Measurements from ENCODE around the gene SEPTIN5.

Gene SEPTIN5

GRCh38 chr22:19731361-19732135, 17.2 kb downstream of the SEPTIN5 start:
- in situ Hi-C loops (cut with MboI; ENCODE audit: low sequenced_read_pairs) = no loop called here

GRCh38 chr22:19732403-19733113, 18.3 kb downstream of the SEPTIN5 start:
- in situ Hi-C loops (cut with MboI; ENCODE audit: low sequenced_read_pairs) = no loop called here

GRCh38 chr22:19733755-19734154, 19.5 kb downstream of the SEPTIN5 start:
- in situ Hi-C loops (cut with MboI; ENCODE audit: low sequenced_read_pairs) = no loop called here

- in situ Hi-C loops (cut with MboI; ENCODE audit: low sequenced_read_pairs) = no loop called here
These were observed 19.9 kb downstream of the SEPTIN5 start for GRCh38 chr22:19734163-19734562.

- in situ Hi-C loops (cut with MboI; ENCODE audit: low sequenced_read_pairs) = no loop called here
These were observed 20.6 kb downstream of the SEPTIN5 start for GRCh38 chr22:19734837-19735382.

GRCh38 chr22:19735665-19736510, 21.6 kb downstream of the SEPTIN5 start:
- in situ Hi-C loops (cut with MboI; ENCODE audit: low sequenced_read_pairs) = no loop called here

GRCh38 chr22:19737846-19738663, 23.8 kb downstream of the SEPTIN5 start:
- in situ Hi-C loops (cut with MboI; ENCODE audit: low sequenced_read_pairs) = no loop called here

- in situ Hi-C loops (cut with MboI; ENCODE audit: low sequenced_read_pairs) = no loop called here
These were observed 24.6 kb downstream of the SEPTIN5 start for GRCh38 chr22:19738664-19739447.

- in situ Hi-C loops (cut with MboI; ENCODE audit: low sequenced_read_pairs) = no loop called here
These were observed 25.2 kb downstream of the SEPTIN5 start for GRCh38 chr22:19739448-19739895.

GRCh38 chr22:19739911-19740449, 25.7 kb downstream of the SEPTIN5 start:
- in situ Hi-C loops (cut with MboI; ENCODE audit: low sequenced_read_pairs) = no loop called here

GRCh38 chr22:19740586-19740985, 26.3 kb downstream of the SEPTIN5 start:
- in situ Hi-C loops (cut with MboI; ENCODE audit: low sequenced_read_pairs) = no loop called here

GRCh38 chr22:19741053-19741452, 26.8 kb downstream of the SEPTIN5 start:
- in situ Hi-C loops (cut with MboI; ENCODE audit: low sequenced_read_pairs) = no loop called here

- in situ Hi-C loops (cut with MboI; ENCODE audit: low sequenced_read_pairs) = no loop called here
These were observed 28.1 kb downstream of the SEPTIN5 start for GRCh38 chr22:19742160-19743066.

- in situ Hi-C loops (cut with MboI; ENCODE audit: low sequenced_read_pairs) = no loop called here
These were observed 28.8 kb downstream of the SEPTIN5 start for GRCh38 chr22:19743081-19743480.

GRCh38 chr22:19743651-19744050, 29.3 kb downstream of the SEPTIN5 start:
- in situ Hi-C loops (cut with MboI; ENCODE audit: low sequenced_read_pairs) = no loop called here

GRCh38 chr22:19744350-19745006, 30.2 kb downstream of the SEPTIN5 start:
- in situ Hi-C loops (cut with MboI; ENCODE audit: low sequenced_read_pairs) = no loop called here
